GM19043 (cell line): ENCODE measurements around the gene GRIN2B.

Experiments
- ATAC-seq: cut with Tn5 transposase; IDR thresholded peaks from one replicate; pipeline ENCODE4 v1.9.1; 2021; ENCODE audit warnings: low read depth; ENCODE audit not compliant: unreplicated experiment

The GRIN2B gene

GRCh38 chr12:13959131-13959723 is 22.2 kb downstream of the GRIN2B start:
- ATAC-seq = no peak

GRCh38 chr12:13957576-13957975 is 23.8 kb downstream of the GRIN2B start:
- ATAC-seq = no peak

GRCh38 chr12:13956060-13956590 is 25.3 kb downstream of the GRIN2B start:
- no peak for ATAC-seq

- ATAC-seq = no peak
Observed at GRCh38 chr12:13952096-13952495, 29.3 kb downstream of the GRIN2B start.

GRCh38 chr12:13950502-13950901 is 30.9 kb downstream of the GRIN2B start:
- ATAC-seq = no peak

- no peak for ATAC-seq
Observed at GRCh38 chr12:13948621-13949020, 32.8 kb downstream of the GRIN2B start.

- no peak for ATAC-seq
Observed at GRCh38 chr12:13947276-13947946, 34.0 kb downstream of the GRIN2B start.

GRCh38 chr12:13945641-13946040 is 35.8 kb downstream of the GRIN2B start:
- no peak for ATAC-seq

- ATAC-seq = no peak
Observed at GRCh38 chr12:13945236-13945635, 36.2 kb downstream of the GRIN2B start.

- ATAC-seq = no peak
Observed at GRCh38 chr12:13942826-13943225, 38.6 kb downstream of the GRIN2B start.

- peak; percentile 63 for ATAC-seq
Observed at GRCh38 chr12:13941258-13942249, 39.8 kb downstream of the GRIN2B start.

GRCh38 chr12:13940335-13940865 is 41.0 kb downstream of the GRIN2B start:
- no peak for ATAC-seq

GRCh38 chr12:13937735-13938134 is 43.7 kb downstream of the GRIN2B start:
- ATAC-seq = no peak

GRCh38 chr12:13935169-13935568 is 46.2 kb downstream of the GRIN2B start:
- no peak for ATAC-seq
